CD14-positive monocyte (primary cell): ENCODE results near the gene SLC28A3. TPM values are rescaled to one million over a fixed set of nuclear protein-coding genes. Genes with fewer than 3 reads are reported as not detected.
A peak's percentile ranks its signal among the peaks of the same experiment; 100 is the strongest.

Experiments
- DNase-seq, 3 donors: peaks; one replicate each; pipeline ENCODE4 v3.0.0-alpha.2; 2011 to 2022
- H2AFZ ChIP-seq: 2 replicates; pipeline ENCODE4 v1.6.0; 2012; ENCODE audit warnings: mild to moderate bottlenecking, low read depth, low read length, inconsistent platforms; ENCODE audit not compliant: insufficient read depth, poor library complexity, severe bottlenecking
- H3K27ac ChIP-seq, 2 donors: 1 replicate in 1 of 2; 2 replicates in 1 of 2; pipeline ENCODE4 v1.5.1; 2012 to 2013; ENCODE audit warnings: low read length in 2 of 2, control low read depth in 1 of 2, inconsistent platforms in 1 of 2, low read depth in 1 of 2, mild to moderate bottlenecking in 1 of 2
- H3K27me3 ChIP-seq, 2 donors: one replicate each; pipeline versions ENCODE4 v1.6.0 to v1.6.1; 2011 to 2013; ENCODE audit warnings: low read length in 2 of 2; ENCODE audit not compliant: control insufficient read depth in 2 of 2, insufficient read depth in 2 of 2
- H3K36me3 ChIP-seq, 2 donors: replicated peaks in 1 of 2; 1 replicate in 1 of 2; 2 replicates in 1 of 2; pipeline versions ENCODE4 v1.5.1 to v1.6.1; 2012 to 2013; ENCODE audit warnings: low read length in 2 of 2, control low read depth in 1 of 2, inconsistent platforms in 1 of 2, mild to moderate bottlenecking in 1 of 2; ENCODE audit not compliant: insufficient read depth in 2 of 2, control insufficient read depth in 1 of 2
- H3K4me1 ChIP-seq, 2 donors: 1 replicate in 1 of 2; 2 replicates in 1 of 2; pipeline versions ENCODE4 v1.5.1 to v1.6.1; 2012 to 2013; ENCODE audit warnings: low read length in 2 of 2, control low read depth in 1 of 2, inconsistent platforms in 1 of 2, mild to moderate bottlenecking in 1 of 2, moderate library complexity in 1 of 2; ENCODE audit not compliant: insufficient read depth in 2 of 2, control insufficient read depth in 1 of 2
- H3K4me2 ChIP-seq: replicated peaks from 2 replicates; pipeline ENCODE3; 2012; ENCODE audit warnings: low read length, moderate library complexity, mild to moderate bottlenecking; ENCODE audit not compliant: poor library complexity, severe bottlenecking; ENCODE audit errors: extremely low read depth
- H3K4me3 ChIP-seq, 3 experiments: fragments of 200-600 bp in 1 of 3; sonication (generic) in 1 of 3; replicated peaks in 1 of 3; 1 replicate in 2 of 3; 2 replicates in 1 of 3; pipeline ENCODE4 v1.5.1; 2011 to 2013; ENCODE audit warnings: low read length in 3 of 3, mild to moderate bottlenecking in 3 of 3, control low read depth in 2 of 3, low read depth in 2 of 3, inconsistent platforms in 1 of 3, moderate library complexity in 1 of 3
- H3K79me2 ChIP-seq: 2 replicates; pipeline ENCODE4 v1.6.0; 2012; ENCODE audit warnings: mild to moderate bottlenecking, control low read depth, inconsistent platforms, low read length, moderate library complexity; ENCODE audit not compliant: insufficient read depth
- H3K9ac ChIP-seq: 2 replicates; pipeline ENCODE4 v1.6.0; 2017; ENCODE audit warnings: low read length, mild to moderate bottlenecking; ENCODE audit not compliant: insufficient read depth, poor library complexity, severe bottlenecking
- H3K9me3 ChIP-seq, 2 donors: replicated peaks in 1 of 2; 1 replicate in 1 of 2; 2 replicates in 1 of 2; pipeline versions ENCODE4 v1.5.1 to v1.6.1; 2012 to 2013; ENCODE audit warnings: low read length in 2 of 2, control low read depth in 1 of 2; ENCODE audit not compliant: control insufficient read depth in 1 of 2, insufficient read depth in 1 of 2
- H4K20me1 ChIP-seq: 2 replicates; pipeline ENCODE4 v1.6.0; 2012; ENCODE audit warnings: mild to moderate bottlenecking, low read length, control low read depth, moderate library complexity; ENCODE audit not compliant: insufficient read depth
- H3K27ac Mint-ChIP-seq, 7 donors: one replicate each; pipeline ENCODE4 v1.8.0; 2020; ENCODE audit warnings: mild to moderate bottlenecking in 7 of 7, mixed read lengths in 7 of 7, moderate library complexity in 6 of 7, inconsistent platforms in 2 of 7
- H3K27me3 Mint-ChIP-seq, 3 donors: one replicate each; pipeline ENCODE4 v1.8.0; 2021 to 2022; ENCODE audit warnings: low read depth in 3 of 3, mild to moderate bottlenecking in 3 of 3, mixed read lengths in 3 of 3, moderate library complexity in 3 of 3, inconsistent platforms in 1 of 3
- H3K36me3 Mint-ChIP-seq, 2 donors: one replicate each; pipeline ENCODE4 v1.8.0; 2020; ENCODE audit warnings: mixed read lengths in 2 of 2, inconsistent platforms in 1 of 2, mild to moderate bottlenecking in 1 of 2
- H3K4me1 Mint-ChIP-seq: one replicate; pipeline ENCODE4 v1.8.0; 2020; ENCODE audit warnings: mild to moderate bottlenecking, mixed read lengths
- H3K4me3 Mint-ChIP-seq, 2 donors: one replicate each; pipeline ENCODE4 v1.8.0; 2020; ENCODE audit warnings: mild to moderate bottlenecking in 2 of 2, mixed read lengths in 2 of 2, moderate library complexity in 1 of 2
- H3K9me3 Mint-ChIP-seq, 7 donors: one replicate each; pipeline ENCODE4 v1.8.0; 2020 to 2022; ENCODE audit warnings: mixed read lengths in 7 of 7, mild to moderate bottlenecking in 6 of 7, moderate library complexity in 6 of 7, inconsistent platforms in 2 of 7
- CTCF ChIP-seq: fragments of 200-600 bp; IDR thresholded peaks from one replicate; pipeline ENCODE4 v1.8.0; 2022; ENCODE audit warnings: antibody characterized with exemption, mild to moderate bottlenecking
- WGBS: methylation state at CpG from one replicate; pipeline ENCODE4 v1.1.5; 2013; ENCODE audit warnings: missing lambda C conversion rate; ENCODE audit not compliant: insufficient coverage; 5-methylcytosine and 5-hydroxymethylcytosine counted together
- intact Hi-C, 2 donors: fragments of 100-400 bp; cut with micrococcal nuclease; formaldehyde crosslinking; loops; one replicate each; pipeline versions ENCODE4 v1.15.0 to v1.15.1; 2023
- polyA plus RNA-seq, 3 donors: library from polyadenylated mRNA; depleted of rRNA in 1 of 3; unstranded in 2 of 3; stranded (reverse) in 1 of 3; fragments of 300-500 nt in 2 of 3; fragments of >200 nt in 1 of 3; fragmentation: Illumina TruSeq in 2 of 3; gene quantifications; 1 replicate in 2 of 3; 2 replicates in 1 of 3; pipeline ENCODE4 v1.2.3, GENCODE V29; 2012 to 2021

SLC28A3 gene
- polyA plus RNA-seq, 3 donors: 1.9 TPM; not detected in 2

GRCh38 chr9:84283946-84284345, 56.6 kb downstream of the SLC28A3 start:
- H3K27ac Mint-ChIP-seq: no peak overlapping the region
- H4K20me1 ChIP-seq: no peaks in the 10 kb centered on the region
- H3K9me3 Mint-ChIP-seq: peaks cover 0 to 2% (median 0%) of the 10 kb centered on the region in 7 donors
- no peaks in the 10 kb centered on the region for H3K9me3 ChIP-seq
- peaks cover 0 to 3% of the 10 kb centered on the region in 2 donors for H3K36me3 Mint-ChIP-seq
- DNase-seq: no peak
- H3K36me3 ChIP-seq: no peaks in the 10 kb centered on the region
- H3K4me1 Mint-ChIP-seq: peaks cover 4% of the 10 kb centered on the region
- no peak for TF ChIP-seq CTCF
- H3K27me3 ChIP-seq: no peaks in the 10 kb centered on the region
- no peaks in the 10 kb centered on the region for H3K4me1 ChIP-seq
- H3K9ac ChIP-seq: no peak overlapping the region
- no peak overlapping the region for H3K27ac ChIP-seq
- H3K27me3 Mint-ChIP-seq: peaks cover 0 to 4% (median 3%) of the 10 kb centered on the region in 3 donors
- H2AFZ ChIP-seq: no peak overlapping the region
- no peak overlapping the region for H3K4me3 ChIP-seq
- no peak overlapping the region for H3K4me2 ChIP-seq
- 100% methylated on average over 2 of the region's 6 CpGs for WGBS
- no peak overlapping the region for H3K4me3 Mint-ChIP-seq
- intact Hi-C loops: no loop called here
- no peaks in the 10 kb centered on the region for H3K79me2 ChIP-seq

- Mint-ChIP-seq H3K9me3 (no peaks in the 10 kb centered on the region), H3K36me3 (no peaks in the 10 kb centered on the region), H3K4me1 (no peaks in the 10 kb centered on the region), H3K4me3 (no peak overlapping the region), H3K27me3 (peaks cover under 1 to 3% (median 3%) of the 10 kb centered on the region in 3 donors), H3K27ac (peak overlapping the region in 1 of 7 donors; percentile 32)
- no peak overlapping the region for H3K27ac ChIP-seq
- WGBS: 25% methylated on average over 1 of the region's 1 CpG
- H3K27me3 ChIP-seq: peaks cover 0 to under 1% of the 10 kb centered on the region in 2 donors
- no peak overlapping the region for H2AFZ ChIP-seq
- H3K9ac ChIP-seq: no peak overlapping the region
- TF ChIP-seq CTCF: no peak
- H3K4me1 ChIP-seq: no peaks in the 10 kb centered on the region
- intact Hi-C loops: no loop called here
- no peaks in the 10 kb centered on the region for H3K79me2 ChIP-seq
- H3K4me2 ChIP-seq: no peak overlapping the region
- H3K4me3 ChIP-seq: no peak overlapping the region
- DNase-seq: no peak
- H4K20me1 ChIP-seq: no peaks in the 10 kb centered on the region
- H3K36me3 ChIP-seq: no peaks in the 10 kb centered on the region
- H3K9me3 ChIP-seq: no peaks in the 10 kb centered on the region
These were observed 62.4 kb downstream of the SLC28A3 start for GRCh38 chr9:84278130-84278529.
